GM12892 (cell line): Measurements from ENCODE around the gene DNAH2.

Experiments
- POLR2A ChIP-seq: IDR thresholded peaks from 2 replicates; pipeline ENCODE4 v1.6.1; 2011; ENCODE audit warnings: low read depth, low read length, control low read depth
- POLR2AphosphoS5 ChIP-seq: IDR thresholded peaks from 2 replicates; pipeline ENCODE4 v1.6.1; 2011; ENCODE audit warnings: low read depth, low read length, control low read depth

DNA sequence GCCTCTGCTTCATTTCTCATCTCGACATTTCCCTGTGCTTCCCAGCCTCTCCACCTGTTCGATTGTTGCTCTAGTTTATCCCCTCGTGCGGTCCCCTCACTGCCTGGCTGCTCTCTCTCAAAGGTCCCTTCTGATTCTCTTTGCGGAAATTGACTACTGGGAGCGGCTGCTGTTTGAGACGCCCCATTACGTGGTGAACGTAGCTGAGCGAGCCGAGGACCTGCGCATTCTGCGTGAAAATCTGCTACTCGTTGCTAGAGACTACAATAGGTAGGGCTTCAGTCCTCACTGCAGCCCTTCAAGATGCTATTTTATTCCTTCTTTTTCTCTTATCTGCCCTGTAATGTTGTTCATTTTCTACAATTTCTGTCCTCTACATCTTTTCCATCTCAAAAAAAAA, 39.4 kb downstream of the DNAH2 start:
- TF ChIP-seq POLR2A (no peak), POLR2AphosphoS5 (no peak)
